SJCRH30 (cell line): ENCODE data around the gene POLR3E. TPM values are rescaled to one million over a fixed set of nuclear protein-coding genes. Genes with fewer than 3 reads are reported as not detected.

Experiments used
- DNase-seq, 2 experiments: peaks; one replicate each; pipeline ENCODE4 v3.0.0-alpha.2; 2015 to 2020
- H3K27ac ChIP-seq: fragments of 250-450 bp; sonication (Bioruptor Pico); 2 replicates; pipeline ENCODE4 v1.5.1; 2020; ENCODE audit warnings: mild to moderate bottlenecking, moderate library complexity
- H3K27me3 ChIP-seq: fragments of 250-450 bp; sonication (Bioruptor Pico); 2 replicates; pipeline ENCODE4 v1.5.1; 2020; ENCODE audit warnings: mild to moderate bottlenecking, moderate library complexity
- H3K36me3 ChIP-seq: fragments of 250-450 bp; sonication (Bioruptor Pico); 2 replicates; pipeline ENCODE4 v1.5.1; 2020; ENCODE audit warnings: mild to moderate bottlenecking, moderate library complexity
- H3K4me1 ChIP-seq: fragments of 250-450 bp; sonication (Bioruptor Pico); 2 replicates; pipeline ENCODE4 v1.5.1; 2020; ENCODE audit warnings: mild to moderate bottlenecking, moderate library complexity
- H3K4me3 ChIP-seq: fragments of 250-450 bp; sonication (Bioruptor Pico); 2 replicates; pipeline ENCODE4 v1.5.1; 2020; ENCODE audit warnings: mild to moderate bottlenecking, moderate library complexity
- H3K9me3 ChIP-seq: fragments of 250-450 bp; sonication (Bioruptor Pico); replicated peaks from 2 replicates; pipeline ENCODE4 v1.5.1; 2020; ENCODE audit warnings: mild to moderate bottlenecking, moderate library complexity
- total RNA-seq: library from RNA; depleted of rRNA; stranded (reverse); fragments of >200 nt; shearing (Covaris generic); gene quantifications from 2 replicates; pipeline ENCODE4 v1.2.3, GENCODE V29; 2014

The POLR3E gene
- total RNA-seq, 1 experiment from 2014 or later = 35.5 TPM

DNA sequence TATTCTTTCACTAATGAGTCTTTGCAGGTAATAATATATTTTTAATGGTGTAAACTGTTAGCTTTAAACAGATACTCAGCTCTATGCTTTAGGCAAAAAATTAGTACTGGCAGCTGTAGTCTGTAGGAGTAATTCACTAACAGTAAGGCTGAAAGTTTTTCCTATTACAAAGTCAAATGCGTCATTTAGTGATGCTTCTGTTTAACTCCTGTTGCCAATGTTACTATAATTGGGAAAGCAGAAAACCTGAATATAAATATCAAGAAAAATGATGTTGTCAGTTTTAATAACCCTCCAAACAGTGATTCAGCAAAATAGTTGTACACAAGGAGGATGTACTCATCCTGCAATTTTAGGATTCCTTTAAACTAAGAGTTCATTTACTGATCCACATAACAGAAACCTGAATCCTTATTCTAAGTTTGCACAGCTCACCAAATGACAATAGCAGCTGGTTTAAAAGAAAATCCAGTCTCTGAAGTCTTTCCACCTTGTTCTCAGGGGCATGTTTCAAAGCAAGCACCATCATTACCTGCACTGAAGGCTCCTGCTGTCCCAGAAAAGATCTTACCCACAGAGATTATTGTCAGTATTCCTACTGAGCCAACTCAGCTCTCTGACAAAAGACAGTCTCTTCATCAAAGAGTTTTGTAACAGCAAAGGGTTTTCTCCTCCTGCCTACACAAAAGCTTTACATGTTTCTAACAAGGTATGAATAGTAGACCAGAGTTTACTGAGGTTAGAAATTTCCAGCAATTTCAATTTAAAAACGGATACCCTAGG, 73.0 kb downstream of the POLR3E start:
- H3K27me3 ChIP-seq = no peaks in the 10 kb centered on the region
- H3K9me3 ChIP-seq = no peaks in the 10 kb centered on the region
- no peak overlapping the region for H3K4me3 ChIP-seq
- H3K4me1 ChIP-seq = peaks cover 27% of the 10 kb centered on the region
- H3K27ac ChIP-seq = no peak overlapping the region
- DNase-seq = no peak
- peaks cover 4% of the 10 kb centered on the region for H3K36me3 ChIP-seq

DNA sequence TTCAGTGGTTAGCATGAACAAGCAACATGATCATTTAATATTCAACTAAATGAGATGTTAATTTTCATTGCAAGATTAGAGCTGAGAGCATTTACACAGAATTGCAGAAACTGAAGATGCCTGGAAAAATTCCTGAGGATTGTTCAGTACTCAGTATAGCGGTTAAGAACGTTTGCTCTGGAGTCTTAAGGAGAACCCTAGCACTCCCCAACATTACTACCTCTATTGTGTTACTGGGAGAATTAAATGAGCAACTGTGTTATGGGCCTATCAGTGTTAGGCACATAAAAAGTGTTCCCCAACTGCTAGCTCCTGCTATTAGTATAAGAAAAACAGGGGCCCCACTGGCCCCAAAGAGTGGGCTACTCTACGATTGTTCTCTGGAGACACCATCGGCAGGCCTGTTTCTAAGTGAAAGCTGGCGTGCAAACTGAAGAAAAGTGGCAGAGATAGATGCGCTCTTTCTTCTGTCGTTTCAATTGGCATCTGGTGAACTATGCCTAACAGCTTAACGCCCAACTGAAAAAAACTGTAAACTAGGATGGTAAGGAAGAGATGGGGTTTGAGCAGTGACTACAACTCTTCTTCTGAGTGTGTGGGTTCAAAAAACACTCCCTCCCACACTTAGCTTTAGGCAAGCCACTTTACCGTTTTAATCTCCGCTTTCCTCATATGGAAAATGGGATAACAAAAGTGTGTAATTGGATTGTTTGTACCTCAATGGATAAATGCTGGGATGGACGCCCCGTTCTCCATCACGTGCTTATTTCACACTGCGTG, 75.9 kb downstream of the POLR3E start:
- Histone ChIP-seq H3K4me1 (peaks cover 27% of the 10 kb centered on the region), H3K9me3 (no peaks in the 10 kb centered on the region), H3K27me3 (no peaks in the 10 kb centered on the region), H3K27ac (no peak overlapping the region), H3K36me3 (no peaks in the 10 kb centered on the region), H3K4me3 (peak overlapping the region; percentile 66)
- no peak for DNase-seq

DNA sequence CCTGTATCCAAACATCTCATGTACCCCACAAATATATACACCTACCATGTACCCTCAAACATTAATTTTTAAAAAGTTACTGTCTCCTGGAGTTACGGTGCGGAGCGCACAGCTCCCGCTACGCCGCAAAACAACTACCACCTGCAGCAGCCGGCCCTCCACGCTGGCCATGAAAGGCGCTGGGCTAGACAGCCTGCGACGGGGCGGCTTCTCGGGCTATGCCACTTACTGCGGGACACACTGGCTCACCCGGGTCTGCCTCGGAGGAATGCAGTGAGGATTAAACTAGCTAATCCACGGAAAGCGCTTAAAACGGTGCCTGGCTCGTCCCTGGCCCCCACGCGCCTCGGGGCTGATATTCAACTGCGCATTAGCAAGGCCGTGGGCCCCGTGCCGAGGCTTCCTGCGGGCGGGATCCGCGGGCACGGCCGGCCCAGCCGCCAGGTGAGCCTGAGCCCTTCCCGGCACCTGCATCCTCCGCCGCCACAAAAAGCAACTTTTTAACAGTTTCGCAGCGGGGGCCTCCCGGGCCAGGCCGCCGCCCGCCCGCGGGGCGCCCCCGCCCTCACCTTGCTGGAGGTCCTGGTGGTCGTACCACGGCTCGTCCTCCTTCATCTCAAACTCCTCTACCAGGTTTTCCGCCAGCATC, 76.6 kb downstream of the POLR3E start:
- H3K9me3 ChIP-seq = no peaks in the 10 kb centered on the region
- H3K4me1 ChIP-seq = peaks cover 25% of the 10 kb centered on the region
- peak overlapping the region; percentile 66 for H3K4me3 ChIP-seq
- peak; percentile 43 to 50 for DNase-seq
- H3K27ac ChIP-seq = peak overlapping the region; percentile 47
- no peaks in the 10 kb centered on the region for H3K36me3 ChIP-seq
- H3K27me3 ChIP-seq = no peaks in the 10 kb centered on the region

DNA sequence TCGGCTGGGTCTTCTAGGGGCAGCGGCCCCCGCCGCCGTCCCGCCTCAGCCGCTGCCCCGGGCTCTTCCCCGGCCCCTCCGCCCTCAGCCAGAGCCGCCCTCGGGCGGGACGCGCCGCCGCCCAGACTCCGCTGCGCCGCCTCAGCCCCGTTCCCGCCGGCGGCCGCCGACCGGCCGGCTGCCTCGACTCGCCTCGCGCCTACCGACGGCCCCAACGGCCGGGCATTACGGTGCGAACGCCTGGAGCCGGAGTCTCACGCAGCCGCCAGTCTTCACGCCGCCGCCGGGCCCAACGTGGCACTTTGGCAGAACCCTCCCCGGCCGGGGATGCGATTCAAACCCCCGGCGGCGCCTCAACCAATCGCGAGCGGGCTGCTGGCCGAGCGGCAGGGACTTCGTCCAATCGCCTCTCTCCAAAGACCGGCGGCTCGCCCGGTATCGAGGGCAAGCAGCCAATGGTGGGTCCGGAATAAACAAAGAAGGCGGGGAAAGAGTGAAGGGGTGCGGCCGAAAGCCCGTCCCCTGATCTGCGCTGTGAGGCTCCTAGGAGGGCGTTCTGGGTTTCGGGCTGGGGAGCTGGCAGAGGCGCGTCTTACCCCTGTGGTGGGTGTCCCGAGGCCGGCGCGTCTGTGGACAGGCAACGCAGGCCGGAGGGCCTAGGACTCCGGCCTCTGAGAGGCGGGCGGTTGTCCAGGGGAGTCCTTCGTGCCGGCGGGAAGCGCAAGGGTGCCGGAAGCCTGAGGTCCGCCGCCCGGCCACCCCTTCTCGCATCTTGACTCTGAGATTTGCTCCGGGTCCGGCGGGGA, 77.3 kb downstream of the POLR3E start, which contains the start of gene CDR2:
TSS of gene CDR2 (minus strand) at position 309 of the 806 bp plus-strand sequence. CDS start 310 bp downstream, outside the sequence.
- H3K9me3 ChIP-seq = no peaks in the 10 kb centered on the region
- H3K36me3 ChIP-seq = no peaks in the 10 kb centered on the region
- H3K27me3 ChIP-seq = no peaks in the 10 kb centered on the region
- peak within 1 kb of the TSS; percentile 47 for H3K27ac ChIP-seq
- peak; percentile 97 for DNase-seq
- H3K4me1 ChIP-seq = peaks cover 19% of the 10 kb centered on the region
- H3K4me3 ChIP-seq = peak within 1 kb of the TSS; percentile 66

GRCh38 chr16:22375117-22375962, 78.1 kb downstream of the POLR3E start:
- DNase-seq = no peak
- peaks cover 11% of the 10 kb centered on the region for H3K4me1 ChIP-seq
- peak overlapping the region; percentile 47; the same call in 1 of the 2 replicates for H3K27ac ChIP-seq
- no peaks in the 10 kb centered on the region for H3K36me3 ChIP-seq
- peak overlapping the region; percentile 66 for H3K4me3 ChIP-seq
- no peaks in the 10 kb centered on the region for H3K9me3 ChIP-seq
- H3K27me3 ChIP-seq = no peaks in the 10 kb centered on the region

- Histone ChIP-seq H3K4me1 (peaks cover 9% of the 10 kb centered on the region), H3K27ac (no peak overlapping the region), H3K4me3 (no peak overlapping the region), H3K27me3 (no peaks in the 10 kb centered on the region), H3K36me3 (no peaks in the 10 kb centered on the region), H3K9me3 (no peaks in the 10 kb centered on the region)
- no peak for DNase-seq
These were observed 78.9 kb downstream of the POLR3E start for GRCh38 chr16:22375963-22376640.

GRCh38 chr16:22379656-22380055, 82.4 kb downstream of the POLR3E start:
- Histone ChIP-seq H3K4me1 (no peaks in the 10 kb centered on the region), H3K27me3 (no peaks in the 10 kb centered on the region), H3K36me3 (no peaks in the 10 kb centered on the region), H3K27ac (no peak overlapping the region), H3K9me3 (no peaks in the 10 kb centered on the region), H3K4me3 (no peak overlapping the region)
- no peak for DNase-seq

GRCh38 chr16:22380529-22380928, 83.3 kb downstream of the POLR3E start:
- Histone ChIP-seq H3K36me3 (no peaks in the 10 kb centered on the region), H3K27me3 (no peaks in the 10 kb centered on the region), H3K27ac (no peak overlapping the region), H3K9me3 (no peaks in the 10 kb centered on the region), H3K4me3 (no peak overlapping the region), H3K4me1 (no peaks in the 10 kb centered on the region)
- no peak for DNase-seq

- Histone ChIP-seq H3K27ac (no peak overlapping the region), H3K27me3 (no peaks in the 10 kb centered on the region), H3K36me3 (no peaks in the 10 kb centered on the region), H3K4me1 (no peaks in the 10 kb centered on the region), H3K9me3 (no peaks in the 10 kb centered on the region), H3K4me3 (no peak overlapping the region)
- DNase-seq = no peak
These were observed 84.2 kb downstream of the POLR3E start for GRCh38 chr16:22381392-22381791.

DNA sequence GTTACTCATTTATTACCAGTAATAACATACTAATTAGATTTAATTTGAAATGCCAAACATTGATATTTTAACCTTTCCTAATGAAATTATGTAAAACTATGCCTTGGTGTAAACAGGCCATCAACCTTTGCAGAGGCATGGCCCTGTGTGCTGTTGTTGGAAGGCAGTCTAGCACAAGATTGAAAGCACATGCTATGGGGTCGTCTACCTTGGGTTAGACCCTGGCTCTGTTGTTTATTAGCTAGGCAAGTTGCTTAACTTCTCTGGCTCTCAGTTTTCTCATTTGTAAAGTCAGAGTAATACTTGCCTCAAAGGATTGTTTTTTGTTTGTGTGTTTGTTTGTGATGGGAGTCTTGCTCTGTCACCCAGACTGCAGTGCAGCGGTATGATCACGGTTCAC, 86.6 kb downstream of the POLR3E start:
- Histone ChIP-seq H3K27ac (no peak overlapping the region), H3K9me3 (no peaks in the 10 kb centered on the region), H3K36me3 (no peaks in the 10 kb centered on the region), H3K4me3 (no peak overlapping the region), H3K27me3 (no peaks in the 10 kb centered on the region), H3K4me1 (peaks cover 9% of the 10 kb centered on the region)
- DNase-seq = no peak
